ENCODE data around the gene ZNF793.

GRCh38 chr19:37511821-37512220 lies 5.1 kb downstream of the ZNF793 start:
- TF ChIP-seq POLR2A (IDR thresholded peaks at IDR 0.05): no peak
- no peak for TF ChIP-seq CTCF (IDR thresholded peaks at IDR 0.05)

All from Peyer's patch (tissue), 4 donors.